ENCODE measurements around the gene ERICH2. TPM values are rescaled to one million over a fixed set of nuclear protein-coding genes. Genes with fewer than 3 reads are reported as not detected.

ERICH2 gene
- total RNA-seq (2022; extraction: Qiagen RNA extraction; ENCODE audit: low read depth), result not detected in 5 replicates

GRCh38 chr2:170770008-170770605 is at the start of gene ERICH2:
Gene ERICH2 (plus strand): TSS chr2:170770378. CDS start chr2:170770682, 304 bp downstream.

GRCh38 chr2:170816504-170817092 is 46.4 kb downstream of the ERICH2 start, which contains the start of gene GAD1:
Gene GAD1 (plus strand): TSS chr2:170816887. CDS start chr2:170818592, 1,705 bp downstream.

Other genes starting within 250 kb of the ERICH2 start
- gene SP5, start 55.0 kb upstream of the ERICH2 start, total RNA-seq (2022; extraction: Qiagen RNA extraction; ENCODE audit: low read depth), result 0.05 TPM in 1 of 5 replicates, not detected in the others
- gene GAD1, start 46.5 kb downstream of the ERICH2 start, total RNA-seq (2022; extraction: Qiagen RNA extraction; ENCODE audit: low read depth), result 0.41 to 1.1 TPM (median 0.68 TPM) in 5 replicates
- 86.3 to 116 TPM (median 89.5 TPM) in 5 replicates for gene GORASP2, start 158.9 kb downstream of the ERICH2 start, total RNA-seq (2022; extraction: Qiagen RNA extraction; ENCODE audit: low read depth)

All from A549 treated with DMSO at 1 μM for 4 hours (cell line).